MM.1S (cell line): ENCODE data around the gene CPN2.

Experiments
- DNase-seq: peaks from one replicate; pipeline ENCODE4 v3.0.0-alpha.2; 2015
- H2AFZ ChIP-seq: fragments of 300-600 bp; sonication (generic); 2 replicates; pipeline ENCODE4 v1.6.0; 2016; ENCODE audit warnings: antibody characterized with exemption, low read length
- H3F3A ChIP-seq: fragments of 300-600 bp; sonication (generic); 2 replicates; pipeline ENCODE4 v1.6.1; 2016; ENCODE audit warnings: mild to moderate bottlenecking, antibody characterized with exemption, low read length, moderate library complexity, mixed read lengths; ENCODE audit not compliant: insufficient read depth
- H3K27ac ChIP-seq: fragments of 300-600 bp; sonication (generic); 2 replicates; pipeline ENCODE4 v1.5.1; 2016; ENCODE audit warnings: mild to moderate bottlenecking, low read length
- H3K27me3 ChIP-seq: fragments of 300-600 bp; sonication (generic); replicated peaks from 2 replicates; pipeline ENCODE4 v1.6.0; 2016; ENCODE audit warnings: low read length; ENCODE audit not compliant: insufficient read depth
- H3K36me3 ChIP-seq: fragments of 300-600 bp; sonication (generic); replicated peaks from 2 replicates; pipeline ENCODE4 v1.6.1; 2016; ENCODE audit warnings: mild to moderate bottlenecking, low read length, mixed read lengths; ENCODE audit not compliant: insufficient read depth
- H3K4me1 ChIP-seq: fragments of 300-600 bp; sonication (generic); 2 replicates; pipeline ENCODE4 v1.6.1; 2016; ENCODE audit warnings: low read length, mixed read lengths
- H3K4me2 ChIP-seq: fragments of 300-600 bp; sonication (generic); 2 replicates; pipeline ENCODE4 v1.6.0; 2016; ENCODE audit warnings: low read depth, low read length
- H3K4me3 ChIP-seq: fragments of 300-600 bp; sonication (generic); 2 replicates; pipeline ENCODE4 v1.5.1; 2016; ENCODE audit warnings: low read length, mixed read lengths
- H3K79me2 ChIP-seq: fragments of 300-600 bp; sonication (generic); 2 replicates; pipeline ENCODE4 v1.6.1; 2016; ENCODE audit warnings: mixed run types, low read length, mixed read lengths
- H3K9ac ChIP-seq: fragments of 300-600 bp; sonication (generic); 2 replicates; pipeline ENCODE4 v1.6.1; 2016; ENCODE audit warnings: low read length, mixed read lengths
- H3K9me2 ChIP-seq: fragments of 300-600 bp; sonication (generic); replicated peaks from 2 replicates; pipeline ENCODE4 v1.6.1; 2016; ENCODE audit warnings: mild to moderate bottlenecking, low read length, mixed read lengths; ENCODE audit not compliant: insufficient read depth
- H3K9me3 ChIP-seq: fragments of 300-600 bp; sonication (generic); replicated peaks from 2 replicates; pipeline ENCODE4 v1.6.1; 2016; ENCODE audit warnings: mild to moderate bottlenecking, low read length, mixed read lengths; ENCODE audit not compliant: insufficient read depth
- H4K20me1 ChIP-seq: fragments of 300-600 bp; sonication (generic); 2 replicates; pipeline ENCODE4 v1.6.1; 2016; ENCODE audit warnings: mild to moderate bottlenecking, low read length, moderate library complexity, mixed read lengths; ENCODE audit not compliant: insufficient read depth
- EZH2 ChIP-seq: fragments of 300-600 bp; sonication (generic); optimal IDR thresholded peaks from 2 replicates; pipeline ENCODE3; 2017; ENCODE audit warnings: low read depth, mild to moderate bottlenecking, antibody characterized with exemption, low read length, mixed read lengths
- EZH2phosphoT487 ChIP-seq: fragments of 300-600 bp; sonication (generic); IDR thresholded peaks from 2 replicates; pipeline ENCODE4 v1.6.1; 2018; ENCODE audit warnings: antibody characterized with exemption, low read length
- TF ChIP-seq, protein P1 (sequence below): fragments of 300-600 bp; sonication (generic); IDR thresholded peaks from 2 replicates; pipeline ENCODE4 v1.5.1; 2016; ENCODE audit warnings: antibody characterized with exemption, low read length, mixed read lengths

CPN2 gene

DNA sequence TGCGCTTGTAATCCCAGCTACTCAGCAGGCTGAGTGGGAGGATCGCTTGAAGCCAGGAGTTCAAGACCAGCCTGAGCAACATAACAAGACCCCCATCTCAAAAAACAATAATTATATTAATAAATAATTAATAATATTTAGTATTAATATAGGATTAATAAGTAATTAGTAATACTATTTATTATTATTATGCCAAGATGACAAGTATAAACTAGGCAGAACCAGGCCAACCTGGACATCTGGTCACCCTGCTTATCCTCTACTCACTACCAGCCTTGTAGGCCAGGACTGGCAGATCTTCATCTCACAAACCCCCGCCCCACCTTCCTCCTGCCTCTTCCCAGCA is 429 bp downstream of the CPN2 start:
- Histone ChIP-seq H3F3A (no peaks in the 10 kb centered on the region), H3K4me2 (no peak overlapping the region), H3K36me3 (no peaks in the 10 kb centered on the region), H3K27ac (no peak overlapping the region), H3K9ac (no peak overlapping the region), H3K9me2 (no peaks in the 10 kb centered on the region), H4K20me1 (no peaks in the 10 kb centered on the region), H3K4me1 (no peaks in the 10 kb centered on the region), H2AFZ (no peak overlapping the region), H3K27me3 (0 out of 2 replicates have a peak, but pooled peaks cover under 1% of the 10 kb centered on the region), H3K4me3 (no peak overlapping the region), H3K9me3 (no peaks in the 10 kb centered on the region), H3K79me2 (no peaks in the 10 kb centered on the region)
- no peak for DNase-seq
- no peak for TF ChIP-seq EZH2phosphoT487
- TF ChIP-seq EZH2 = no peak
- TF ChIP-seq, protein P1, sequence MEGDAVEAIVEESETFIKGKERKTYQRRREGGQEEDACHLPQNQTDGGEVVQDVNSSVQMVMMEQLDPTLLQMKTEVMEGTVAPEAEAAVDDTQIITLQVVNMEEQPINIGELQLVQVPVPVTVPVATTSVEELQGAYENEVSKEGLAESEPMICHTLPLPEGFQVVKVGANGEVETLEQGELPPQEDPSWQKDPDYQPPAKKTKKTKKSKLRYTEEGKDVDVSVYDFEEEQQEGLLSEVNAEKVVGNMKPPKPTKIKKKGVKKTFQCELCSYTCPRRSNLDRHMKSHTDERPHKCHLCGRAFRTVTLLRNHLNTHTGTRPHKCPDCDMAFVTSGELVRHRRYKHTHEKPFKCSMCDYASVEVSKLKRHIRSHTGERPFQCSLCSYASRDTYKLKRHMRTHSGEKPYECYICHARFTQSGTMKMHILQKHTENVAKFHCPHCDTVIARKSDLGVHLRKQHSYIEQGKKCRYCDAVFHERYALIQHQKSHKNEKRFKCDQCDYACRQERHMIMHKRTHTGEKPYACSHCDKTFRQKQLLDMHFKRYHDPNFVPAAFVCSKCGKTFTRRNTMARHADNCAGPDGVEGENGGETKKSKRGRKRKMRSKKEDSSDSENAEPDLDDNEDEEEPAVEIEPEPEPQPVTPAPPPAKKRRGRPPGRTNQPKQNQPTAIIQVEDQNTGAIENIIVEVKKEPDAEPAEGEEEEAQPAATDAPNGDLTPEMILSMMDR = no peak

DNA sequence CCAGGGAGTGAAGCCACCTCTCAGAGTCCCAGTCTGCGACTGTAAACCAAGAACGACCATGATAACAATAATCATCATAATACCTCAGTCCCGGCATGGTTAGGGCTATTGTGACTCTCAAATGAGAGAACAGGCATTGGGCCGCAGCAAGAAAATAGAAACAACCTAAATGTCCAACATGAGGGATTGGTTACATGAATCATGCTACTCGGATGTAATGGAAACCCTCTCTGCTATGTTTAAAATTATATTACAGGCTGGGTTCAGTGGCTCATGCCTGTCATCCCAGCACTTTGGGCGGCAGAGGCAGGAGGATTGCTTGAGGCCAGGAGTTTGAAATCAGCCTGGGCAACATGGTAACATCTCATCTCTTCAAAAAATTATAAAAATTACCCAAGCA is 2.8 kb downstream of the CPN2 start:
- Histone ChIP-seq H3K27ac (no peak overlapping the region), H3K9me3 (no peaks in the 10 kb centered on the region), H3K4me3 (no peak overlapping the region), H3K36me3 (no peaks in the 10 kb centered on the region), H4K20me1 (no peaks in the 10 kb centered on the region), H3K9ac (no peak overlapping the region), H3F3A (no peaks in the 10 kb centered on the region), H2AFZ (no peak overlapping the region), H3K27me3 (peaks cover 13% of the 10 kb centered on the region; the same call in 1 of the 2 replicates), H3K4me1 (no peaks in the 10 kb centered on the region), H3K9me2 (no peaks in the 10 kb centered on the region), H3K79me2 (no peaks in the 10 kb centered on the region), H3K4me2 (no peak overlapping the region)
- no peak for DNase-seq
- TF ChIP-seq EZH2phosphoT487 (no peak), EZH2 (no peak)
- TF ChIP-seq, protein P1 = no peak

DNA sequence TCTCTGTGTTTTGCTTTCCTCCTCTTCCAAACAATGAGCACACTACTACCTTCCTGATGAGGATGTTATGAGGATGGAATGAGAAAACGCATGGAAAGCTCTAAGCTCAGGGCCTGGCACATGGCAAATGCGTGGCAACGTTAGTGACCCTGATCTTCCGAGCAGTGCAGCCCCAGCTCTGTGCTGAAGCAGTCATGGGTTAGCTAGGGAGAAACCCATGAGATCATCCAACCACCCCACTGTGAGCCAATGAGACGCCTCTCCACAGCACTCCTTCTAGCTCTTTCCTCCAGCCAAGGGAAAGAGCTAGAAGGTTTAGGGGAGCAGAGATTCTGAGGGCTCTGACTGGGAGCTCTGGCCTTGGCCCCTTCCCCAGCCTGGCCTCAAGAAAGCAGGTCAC is 4.5 kb downstream of the CPN2 start:
- no peak for DNase-seq
- Histone ChIP-seq H3K9me3 (no peaks in the 10 kb centered on the region), H3K9me2 (no peaks in the 10 kb centered on the region), H3F3A (no peaks in the 10 kb centered on the region), H3K4me1 (no peaks in the 10 kb centered on the region), H3K27ac (no peak overlapping the region), H3K4me2 (no peak overlapping the region), H4K20me1 (no peaks in the 10 kb centered on the region), H3K79me2 (no peaks in the 10 kb centered on the region), H3K36me3 (no peaks in the 10 kb centered on the region), H3K9ac (no peak overlapping the region), H3K4me3 (no peak overlapping the region), H2AFZ (no peak overlapping the region), H3K27me3 (peaks cover 28% of the 10 kb centered on the region)
- no peak for TF ChIP-seq EZH2
- TF ChIP-seq, protein P1 = no peak
- no peak for TF ChIP-seq EZH2phosphoT487

DNA sequence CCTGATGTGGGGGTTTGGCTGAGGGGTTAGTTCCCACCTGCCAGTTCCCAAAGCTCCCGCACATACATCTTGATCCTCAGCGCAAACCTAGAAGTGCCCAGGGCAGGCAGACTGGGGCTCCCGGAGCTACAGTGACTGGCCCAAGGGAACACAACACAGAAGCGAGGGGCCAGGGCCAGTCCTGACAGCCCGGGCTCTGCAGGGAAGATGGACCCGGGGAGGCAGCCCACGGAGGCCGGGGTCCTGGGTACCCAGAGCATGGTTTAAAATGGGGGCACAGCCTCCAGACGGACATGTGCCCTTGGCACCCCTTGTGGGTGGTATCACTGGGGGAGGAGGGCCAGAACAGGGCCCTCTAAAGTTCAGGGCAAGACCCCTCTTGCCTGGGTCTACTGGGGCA is 5.1 kb downstream of the CPN2 start:
- Histone ChIP-seq H3K9me2 (no peaks in the 10 kb centered on the region), H3K36me3 (no peaks in the 10 kb centered on the region), H3F3A (no peaks in the 10 kb centered on the region), H3K9ac (no peak overlapping the region), H3K4me3 (no peak overlapping the region), H3K27ac (no peak overlapping the region), H3K9me3 (no peaks in the 10 kb centered on the region), H2AFZ (no peak overlapping the region), H3K27me3 (peaks cover 28% of the 10 kb centered on the region), H3K79me2 (no peaks in the 10 kb centered on the region), H3K4me1 (no peaks in the 10 kb centered on the region), H4K20me1 (no peaks in the 10 kb centered on the region), H3K4me2 (no peak overlapping the region)
- TF ChIP-seq, protein P1 = no peak
- TF ChIP-seq EZH2 (no peak), EZH2phosphoT487 (no peak)
- DNase-seq = no peak
